ENCODE results near the gene LASP1.

The LASP1 gene

DNA sequence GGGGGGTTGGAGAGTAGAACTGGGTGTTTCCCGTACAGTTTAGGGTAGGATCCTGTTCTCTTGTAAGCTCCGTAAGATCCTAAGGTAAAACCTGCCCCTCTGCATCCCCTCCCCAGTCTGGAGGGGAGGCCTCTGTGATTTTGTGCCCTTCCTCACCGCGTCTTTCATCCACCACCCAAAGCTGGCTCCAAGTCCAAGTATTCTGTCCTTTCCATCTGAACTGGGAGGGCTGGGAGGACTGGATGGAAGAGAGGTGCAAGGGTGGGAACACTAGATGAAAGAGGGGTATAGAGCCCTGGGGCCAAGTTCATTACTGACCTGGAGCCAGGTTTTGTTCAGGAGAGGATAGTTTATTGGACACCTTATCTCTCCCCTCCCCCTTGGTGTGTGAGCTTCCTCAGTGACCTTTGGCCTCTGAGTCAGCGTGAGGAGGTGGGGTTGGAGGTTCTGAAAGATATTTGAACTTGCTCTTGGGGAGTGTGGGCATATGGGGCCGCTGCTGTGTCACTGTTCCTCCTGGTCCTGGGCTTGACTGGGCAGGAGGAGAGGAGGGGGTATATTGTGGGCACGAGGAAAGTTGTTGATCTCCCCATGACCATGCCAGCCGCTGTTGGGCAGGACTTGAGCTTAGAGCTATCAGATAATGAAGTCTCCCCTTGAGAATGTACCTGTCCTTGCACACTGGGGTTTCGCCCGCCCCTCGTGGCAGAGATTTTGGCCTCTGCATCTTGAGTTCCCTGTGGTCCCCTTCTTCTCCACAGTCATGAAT, 1.6 kb downstream of the LASP1 start:
- TF ChIP-seq SNAI2 (CRISPR knock-in tag; IDR thresholded peaks at IDR 0.05): no peak
- TF ChIP-seq ZNF8 (CRISPR knock-in tag; IDR thresholded peaks at IDR 0.05): no peak
- TF ChIP-seq ARNTL (CRISPR knock-in tag; IDR thresholded peaks at IDR 0.05; ENCODE audit: borderline replicate concordance, low read depth): no peak
- no peak for TF ChIP-seq CSDC2 (CRISPR knock-in tag; IDR thresholded peaks at IDR 0.05)
- TF ChIP-seq, protein P1, sequence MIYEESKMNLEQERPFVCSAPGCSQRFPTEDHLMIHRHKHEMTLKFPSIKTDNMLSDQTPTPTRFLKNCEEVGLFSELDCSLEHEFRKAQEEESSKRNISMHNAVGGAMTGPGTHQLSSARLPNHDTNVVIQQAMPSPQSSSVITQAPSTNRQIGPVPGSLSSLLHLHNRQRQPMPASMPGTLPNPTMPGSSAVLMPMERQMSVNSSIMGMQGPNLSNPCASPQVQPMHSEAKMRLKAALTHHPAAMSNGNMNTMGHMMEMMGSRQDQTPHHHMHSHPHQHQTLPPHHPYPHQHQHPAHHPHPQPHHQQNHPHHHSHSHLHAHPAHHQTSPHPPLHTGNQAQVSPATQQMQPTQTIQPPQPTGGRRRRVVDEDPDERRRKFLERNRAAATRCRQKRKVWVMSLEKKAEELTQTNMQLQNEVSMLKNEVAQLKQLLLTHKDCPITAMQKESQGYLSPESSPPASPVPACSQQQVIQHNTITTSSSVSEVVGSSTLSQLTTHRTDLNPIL (CRISPR knock-in tag; IDR thresholded peaks at IDR 0.05; ENCODE audit: low read depth): no peak
- TF ChIP-seq OSR1 (CRISPR knock-in tag; IDR thresholded peaks at IDR 0.05): no peak
- no peak for TF ChIP-seq ZNF565 (CRISPR knock-in tag; conservative IDR thresholded peaks at IDR 0.05; ENCODE audit: low read depth)
- TF ChIP-seq, protein P2, sequence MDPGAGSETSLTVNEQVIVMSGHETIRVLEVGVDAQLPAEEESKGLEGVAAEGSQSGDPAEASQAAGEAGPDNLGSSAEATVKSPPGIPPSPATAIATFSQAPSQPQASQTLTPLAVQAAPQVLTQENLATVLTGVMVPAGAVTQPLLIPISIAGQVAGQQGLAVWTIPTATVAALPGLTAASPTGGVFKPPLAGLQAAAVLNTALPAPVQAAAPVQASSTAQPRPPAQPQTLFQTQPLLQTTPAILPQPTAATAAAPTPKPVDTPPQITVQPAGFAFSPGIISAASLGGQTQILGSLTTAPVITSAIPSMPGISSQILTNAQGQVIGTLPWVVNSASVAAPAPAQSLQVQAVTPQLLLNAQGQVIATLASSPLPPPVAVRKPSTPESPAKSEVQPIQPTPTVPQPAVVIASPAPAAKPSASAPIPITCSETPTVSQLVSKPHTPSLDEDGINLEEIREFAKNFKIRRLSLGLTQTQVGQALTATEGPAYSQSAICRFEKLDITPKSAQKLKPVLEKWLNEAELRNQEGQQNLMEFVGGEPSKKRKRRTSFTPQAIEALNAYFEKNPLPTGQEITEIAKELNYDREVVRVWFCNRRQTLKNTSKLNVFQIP (CRISPR knock-in tag; IDR thresholded peaks at IDR 0.05; ENCODE audit: borderline replicate concordance, low read depth): no peak
- TF ChIP-seq, protein P3, sequence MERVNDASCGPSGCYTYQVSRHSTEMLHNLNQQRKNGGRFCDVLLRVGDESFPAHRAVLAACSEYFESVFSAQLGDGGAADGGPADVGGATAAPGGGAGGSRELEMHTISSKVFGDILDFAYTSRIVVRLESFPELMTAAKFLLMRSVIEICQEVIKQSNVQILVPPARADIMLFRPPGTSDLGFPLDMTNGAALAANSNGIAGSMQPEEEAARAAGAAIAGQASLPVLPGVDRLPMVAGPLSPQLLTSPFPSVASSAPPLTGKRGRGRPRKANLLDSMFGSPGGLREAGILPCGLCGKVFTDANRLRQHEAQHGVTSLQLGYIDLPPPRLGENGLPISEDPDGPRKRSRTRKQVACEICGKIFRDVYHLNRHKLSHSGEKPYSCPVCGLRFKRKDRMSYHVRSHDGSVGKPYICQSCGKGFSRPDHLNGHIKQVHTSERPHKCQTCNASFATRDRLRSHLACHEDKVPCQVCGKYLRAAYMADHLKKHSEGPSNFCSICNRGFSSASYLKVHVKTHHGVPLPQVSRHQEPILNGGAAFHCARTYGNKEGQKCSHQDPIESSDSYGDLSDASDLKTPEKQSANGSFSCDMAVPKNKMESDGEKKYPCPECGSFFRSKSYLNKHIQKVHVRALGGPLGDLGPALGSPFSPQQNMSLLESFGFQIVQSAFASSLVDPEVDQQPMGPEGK (CRISPR knock-in tag; IDR thresholded peaks at IDR 0.05; ENCODE audit: borderline replicate concordance): no peak
- no peak for TF ChIP-seq ZNF70 (CRISPR knock-in tag; IDR thresholded peaks at IDR 0.05)
- no peak for TF ChIP-seq GLIS3 (CRISPR knock-in tag; IDR thresholded peaks at IDR 0.05)
- TF ChIP-seq TOX (CRISPR knock-in tag; IDR thresholded peaks at IDR 0.05; ENCODE audit: borderline replicate concordance): no peak
- TF ChIP-seq ZFP30 (CRISPR knock-in tag; IDR thresholded peaks at IDR 0.05): no peak
- no peak for TF ChIP-seq RARB (CRISPR knock-in tag; IDR thresholded peaks at IDR 0.05)
- TF ChIP-seq, protein P4, sequence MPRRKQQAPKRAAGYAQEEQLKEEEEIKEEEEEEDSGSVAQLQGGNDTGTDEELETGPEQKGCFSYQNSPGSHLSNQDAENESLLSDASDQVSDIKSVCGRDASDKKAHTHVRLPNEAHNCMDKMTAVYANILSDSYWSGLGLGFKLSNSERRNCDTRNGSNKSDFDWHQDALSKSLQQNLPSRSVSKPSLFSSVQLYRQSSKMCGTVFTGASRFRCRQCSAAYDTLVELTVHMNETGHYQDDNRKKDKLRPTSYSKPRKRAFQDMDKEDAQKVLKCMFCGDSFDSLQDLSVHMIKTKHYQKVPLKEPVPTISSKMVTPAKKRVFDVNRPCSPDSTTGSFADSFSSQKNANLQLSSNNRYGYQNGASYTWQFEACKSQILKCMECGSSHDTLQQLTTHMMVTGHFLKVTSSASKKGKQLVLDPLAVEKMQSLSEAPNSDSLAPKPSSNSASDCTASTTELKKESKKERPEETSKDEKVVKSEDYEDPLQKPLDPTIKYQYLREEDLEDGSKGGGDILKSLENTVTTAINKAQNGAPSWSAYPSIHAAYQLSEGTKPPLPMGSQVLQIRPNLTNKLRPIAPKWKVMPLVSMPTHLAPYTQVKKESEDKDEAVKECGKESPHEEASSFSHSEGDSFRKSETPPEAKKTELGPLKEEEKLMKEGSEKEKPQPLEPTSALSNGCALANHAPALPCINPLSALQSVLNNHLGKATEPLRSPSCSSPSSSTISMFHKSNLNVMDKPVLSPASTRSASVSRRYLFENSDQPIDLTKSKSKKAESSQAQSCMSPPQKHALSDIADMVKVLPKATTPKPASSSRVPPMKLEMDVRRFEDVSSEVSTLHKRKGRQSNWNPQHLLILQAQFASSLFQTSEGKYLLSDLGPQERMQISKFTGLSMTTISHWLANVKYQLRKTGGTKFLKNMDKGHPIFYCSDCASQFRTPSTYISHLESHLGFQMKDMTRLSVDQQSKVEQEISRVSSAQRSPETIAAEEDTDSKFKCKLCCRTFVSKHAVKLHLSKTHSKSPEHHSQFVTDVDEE (CRISPR knock-in tag; IDR thresholded peaks at IDR 0.05): no peak
- TF ChIP-seq TCF4 (CRISPR knock-in tag; IDR thresholded peaks at IDR 0.05; ENCODE audit: borderline replicate concordance): no peak
- TF ChIP-seq ZFP3 (CRISPR knock-in tag; IDR thresholded peaks at IDR 0.05): no peak
- ATAC-seq: no peak

DNA sequence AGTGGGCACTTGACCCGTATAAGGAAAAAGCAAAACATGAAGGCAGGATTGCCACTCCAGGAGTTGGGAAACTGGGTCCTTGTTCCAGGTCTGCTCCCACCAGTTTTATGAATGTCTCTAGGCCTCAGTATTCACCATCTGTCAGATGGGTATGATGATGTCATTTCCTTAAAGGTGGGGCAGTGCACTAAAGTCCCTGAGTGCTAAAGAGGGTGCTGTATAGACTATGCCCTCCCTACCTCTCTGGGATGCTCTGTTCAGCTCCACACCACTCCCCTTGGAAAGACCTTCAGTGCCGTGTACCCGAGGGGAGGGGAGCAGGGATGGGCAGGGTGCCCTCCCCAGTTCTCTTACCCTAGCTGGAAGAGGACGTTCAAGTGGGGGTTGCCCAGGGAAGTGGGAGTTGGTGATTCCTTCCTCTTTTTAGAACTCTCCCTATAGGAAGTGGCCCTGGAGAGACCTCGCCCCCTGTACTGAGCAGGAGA, 2.2 kb downstream of the LASP1 start:
- ATAC-seq: no peak
- TF ChIP-seq SNAI2 (CRISPR knock-in tag; IDR thresholded peaks at IDR 0.05) (no peak), ZFP3 (CRISPR knock-in tag; IDR thresholded peaks at IDR 0.05) (no peak), BACH2 (CRISPR knock-in tag; IDR thresholded peaks at IDR 0.05; ENCODE audit: borderline replicate concordance) (no peak), ZNF70 (CRISPR knock-in tag; IDR thresholded peaks at IDR 0.05) (no peak), ESRRG (CRISPR knock-in tag; IDR thresholded peaks at IDR 0.05) (no peak), ZFP30 (CRISPR knock-in tag; IDR thresholded peaks at IDR 0.05) (no peak), ARNTL (CRISPR knock-in tag; IDR thresholded peaks at IDR 0.05; ENCODE audit: borderline replicate concordance, low read depth) (no peak), ZC3H10 (CRISPR knock-in tag; IDR thresholded peaks at IDR 0.05) (no peak), RARB (CRISPR knock-in tag; IDR thresholded peaks at IDR 0.05) (no peak), OSR1 (CRISPR knock-in tag; IDR thresholded peaks at IDR 0.05) (no peak), GLIS3 (CRISPR knock-in tag; IDR thresholded peaks at IDR 0.05) (no peak), TOX (CRISPR knock-in tag; IDR thresholded peaks at IDR 0.05; ENCODE audit: borderline replicate concordance) (no peak)
- TF ChIP-seq, protein P5, sequence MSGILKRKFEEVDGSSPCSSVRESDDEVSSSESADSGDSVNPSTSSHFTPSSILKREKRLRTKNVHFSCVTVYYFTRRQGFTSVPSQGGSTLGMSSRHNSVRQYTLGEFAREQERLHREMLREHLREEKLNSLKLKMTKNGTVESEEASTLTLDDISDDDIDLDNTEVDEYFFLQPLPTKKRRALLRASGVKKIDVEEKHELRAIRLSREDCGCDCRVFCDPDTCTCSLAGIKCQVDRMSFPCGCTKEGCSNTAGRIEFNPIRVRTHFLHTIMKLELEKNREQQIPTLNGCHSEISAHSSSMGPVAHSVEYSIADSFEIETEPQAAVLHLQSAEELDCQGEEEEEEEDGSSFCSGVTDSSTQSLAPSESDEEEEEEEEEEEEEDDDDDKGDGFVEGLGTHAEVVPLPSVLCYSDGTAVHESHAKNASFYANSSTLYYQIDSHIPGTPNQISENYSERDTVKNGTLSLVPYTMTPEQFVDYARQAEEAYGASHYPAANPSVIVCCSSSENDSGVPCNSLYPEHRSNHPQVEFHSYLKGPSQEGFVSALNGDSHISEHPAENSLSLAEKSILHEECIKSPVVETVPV (CRISPR knock-in tag; IDR thresholded peaks at IDR 0.05): no peak
- TF ChIP-seq, protein P2 (CRISPR knock-in tag; IDR thresholded peaks at IDR 0.05; ENCODE audit: borderline replicate concordance, low read depth): no peak
- TF ChIP-seq, protein P3 (CRISPR knock-in tag; IDR thresholded peaks at IDR 0.05; ENCODE audit: borderline replicate concordance): no peak
- TF ChIP-seq, protein P4 (CRISPR knock-in tag; IDR thresholded peaks at IDR 0.05): no peak

All from SK-N-SH treated with all-trans-retinoic acid at 6 μM for 48 hours (cell line).